ENCODE measurements around the gene MUC5B. TPM values are rescaled to one million over a fixed set of nuclear protein-coding genes. Genes with fewer than 3 reads are reported as not detected.
A peak's percentile ranks its signal among the peaks of the same experiment; 100 is the strongest.

Gene MUC5B
- total and polyA plus RNA-seq, 2 of the 13 experiments (the other 11 are each of a cell fraction or from before 2014, with no cell fraction given), result 0.01 TPM; not detected in 1

DNA sequence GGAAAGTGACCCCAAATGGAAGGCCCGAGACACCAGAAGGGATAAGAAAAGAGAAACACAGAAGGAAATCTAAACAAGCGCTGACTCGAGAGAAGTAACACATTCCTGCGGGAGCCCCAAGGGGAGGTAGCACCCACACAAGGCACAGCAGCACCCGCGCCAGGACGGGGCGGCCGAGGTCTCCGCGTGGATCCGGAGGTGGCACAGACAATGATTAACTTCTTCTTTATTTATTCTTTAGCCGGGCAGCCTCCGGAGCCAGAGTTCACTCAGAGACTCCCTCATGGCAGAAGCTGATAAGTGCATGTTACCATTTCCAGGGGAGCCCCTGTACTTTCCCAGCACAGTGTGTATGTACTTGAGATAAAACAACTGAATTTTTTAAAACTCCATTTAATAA is 81.5 kb downstream of the MUC5B start (continued):
- peak; percentile 59; the same call in 1 of the 2 replicates for TF ChIP-seq ZNF317 (CRISPR knock-in tag; IDR thresholded peaks at IDR 0.05)
- no peak for TF ChIP-seq PHF8 (CRISPR knock-in tag; IDR thresholded peaks at IDR 0.05)
- no peak for TF ChIP-seq ZFYVE20 (CRISPR knock-in tag; IDR thresholded peaks at IDR 0.05; ENCODE audit: borderline replicate concordance, low read depth)
- TF ChIP-seq KMT2A (CRISPR knock-in tag; IDR thresholded peaks at IDR 0.05), result no peak; the same call in 1 of the 2 replicates
- no peak for TF ChIP-seq PCBP1 (IDR thresholded peaks at IDR 0.05; ENCODE audit: borderline replicate concordance, low read depth, low read length)
- TF ChIP-seq, protein P1, sequence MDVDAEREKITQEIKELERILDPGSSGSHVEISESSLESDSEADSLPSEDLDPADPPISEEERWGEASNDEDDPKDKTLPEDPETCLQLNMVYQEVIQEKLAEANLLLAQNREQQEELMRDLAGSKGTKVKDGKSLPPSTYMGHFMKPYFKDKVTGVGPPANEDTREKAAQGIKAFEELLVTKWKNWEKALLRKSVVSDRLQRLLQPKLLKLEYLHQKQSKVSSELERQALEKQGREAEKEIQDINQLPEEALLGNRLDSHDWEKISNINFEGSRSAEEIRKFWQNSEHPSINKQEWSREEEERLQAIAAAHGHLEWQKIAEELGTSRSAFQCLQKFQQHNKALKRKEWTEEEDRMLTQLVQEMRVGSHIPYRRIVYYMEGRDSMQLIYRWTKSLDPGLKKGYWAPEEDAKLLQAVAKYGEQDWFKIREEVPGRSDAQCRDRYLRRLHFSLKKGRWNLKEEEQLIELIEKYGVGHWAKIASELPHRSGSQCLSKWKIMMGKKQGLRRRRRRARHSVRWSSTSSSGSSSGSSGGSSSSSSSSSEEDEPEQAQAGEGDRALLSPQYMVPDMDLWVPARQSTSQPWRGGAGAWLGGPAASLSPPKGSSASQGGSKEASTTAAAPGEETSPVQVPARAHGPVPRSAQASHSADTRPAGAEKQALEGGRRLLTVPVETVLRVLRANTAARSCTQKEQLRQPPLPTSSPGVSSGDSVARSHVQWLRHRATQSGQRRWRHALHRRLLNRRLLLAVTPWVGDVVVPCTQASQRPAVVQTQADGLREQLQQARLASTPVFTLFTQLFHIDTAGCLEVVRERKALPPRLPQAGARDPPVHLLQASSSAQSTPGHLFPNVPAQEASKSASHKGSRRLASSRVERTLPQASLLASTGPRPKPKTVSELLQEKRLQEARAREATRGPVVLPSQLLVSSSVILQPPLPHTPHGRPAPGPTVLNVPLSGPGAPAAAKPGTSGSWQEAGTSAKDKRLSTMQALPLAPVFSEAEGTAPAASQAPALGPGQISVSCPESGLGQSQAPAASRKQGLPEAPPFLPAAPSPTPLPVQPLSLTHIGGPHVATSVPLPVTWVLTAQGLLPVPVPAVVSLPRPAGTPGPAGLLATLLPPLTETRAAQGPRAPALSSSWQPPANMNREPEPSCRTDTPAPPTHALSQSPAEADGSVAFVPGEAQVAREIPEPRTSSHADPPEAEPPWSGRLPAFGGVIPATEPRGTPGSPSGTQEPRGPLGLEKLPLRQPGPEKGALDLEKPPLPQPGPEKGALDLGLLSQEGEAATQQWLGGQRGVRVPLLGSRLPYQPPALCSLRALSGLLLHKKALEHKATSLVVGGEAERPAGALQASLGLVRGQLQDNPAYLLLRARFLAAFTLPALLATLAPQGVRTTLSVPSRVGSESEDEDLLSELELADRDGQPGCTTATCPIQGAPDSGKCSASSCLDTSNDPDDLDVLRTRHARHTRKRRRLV (CRISPR knock-in tag; IDR thresholded peaks at IDR 0.05), result no peak
- no peak for TF ChIP-seq ZFP1 (CRISPR knock-in tag; IDR thresholded peaks at IDR 0.05)
- no peak for TF ChIP-seq REL (CRISPR knock-in tag; conservative IDR thresholded peaks at IDR 0.05)
- no peak for TF ChIP-seq SIX4 (CRISPR knock-in tag; IDR thresholded peaks at IDR 0.05)
- no peak for TF ChIP-seq PAF1 (CRISPR knock-in tag; IDR thresholded peaks at IDR 0.05)
- TF ChIP-seq, protein P2, sequence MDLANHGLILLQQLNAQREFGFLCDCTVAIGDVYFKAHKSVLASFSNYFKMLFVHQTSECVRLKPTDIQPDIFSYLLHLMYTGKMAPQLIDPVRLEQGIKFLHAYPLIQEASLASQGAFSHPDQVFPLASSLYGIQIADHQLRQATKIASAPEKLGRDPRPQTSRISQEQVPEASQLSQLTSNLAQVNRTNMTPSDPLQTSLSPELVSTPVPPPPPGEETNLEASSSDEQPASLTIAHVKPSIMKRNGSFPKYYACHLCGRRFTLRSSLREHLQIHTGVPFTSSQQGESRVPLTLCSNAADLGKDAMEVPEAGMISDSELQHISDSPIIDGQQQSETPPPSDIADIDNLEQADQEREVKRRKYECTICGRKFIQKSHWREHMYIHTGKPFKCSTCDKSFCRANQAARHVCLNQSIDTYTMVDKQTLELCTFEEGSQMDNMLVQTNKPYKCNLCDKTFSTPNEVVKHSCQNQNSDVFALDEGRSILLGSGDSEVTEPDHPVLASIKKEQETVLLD (CRISPR knock-in tag; IDR thresholded peaks at IDR 0.05; ENCODE audit: low read depth), result no peak
- TF ChIP-seq, protein P3, sequence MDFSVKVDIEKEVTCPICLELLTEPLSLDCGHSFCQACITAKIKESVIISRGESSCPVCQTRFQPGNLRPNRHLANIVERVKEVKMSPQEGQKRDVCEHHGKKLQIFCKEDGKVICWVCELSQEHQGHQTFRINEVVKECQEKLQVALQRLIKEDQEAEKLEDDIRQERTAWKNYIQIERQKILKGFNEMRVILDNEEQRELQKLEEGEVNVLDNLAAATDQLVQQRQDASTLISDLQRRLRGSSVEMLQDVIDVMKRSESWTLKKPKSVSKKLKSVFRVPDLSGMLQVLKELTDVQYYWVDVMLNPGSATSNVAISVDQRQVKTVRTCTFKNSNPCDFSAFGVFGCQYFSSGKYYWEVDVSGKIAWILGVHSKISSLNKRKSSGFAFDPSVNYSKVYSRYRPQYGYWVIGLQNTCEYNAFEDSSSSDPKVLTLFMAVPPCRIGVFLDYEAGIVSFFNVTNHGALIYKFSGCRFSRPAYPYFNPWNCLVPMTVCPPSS (IDR thresholded peaks at IDR 0.05), result no peak
- no peak for TF ChIP-seq ZKSCAN1 (IDR thresholded peaks at IDR 0.05; ENCODE audit: low read length)
- peak; percentile 72 for TF ChIP-seq SAP130 (CRISPR knock-in tag; IDR thresholded peaks at IDR 0.05; ENCODE audit: low read depth)
- no peak for TF ChIP-seq GTF3A (CRISPR knock-in tag; conservative IDR thresholded peaks at IDR 0.05)
- TF ChIP-seq, protein P4, sequence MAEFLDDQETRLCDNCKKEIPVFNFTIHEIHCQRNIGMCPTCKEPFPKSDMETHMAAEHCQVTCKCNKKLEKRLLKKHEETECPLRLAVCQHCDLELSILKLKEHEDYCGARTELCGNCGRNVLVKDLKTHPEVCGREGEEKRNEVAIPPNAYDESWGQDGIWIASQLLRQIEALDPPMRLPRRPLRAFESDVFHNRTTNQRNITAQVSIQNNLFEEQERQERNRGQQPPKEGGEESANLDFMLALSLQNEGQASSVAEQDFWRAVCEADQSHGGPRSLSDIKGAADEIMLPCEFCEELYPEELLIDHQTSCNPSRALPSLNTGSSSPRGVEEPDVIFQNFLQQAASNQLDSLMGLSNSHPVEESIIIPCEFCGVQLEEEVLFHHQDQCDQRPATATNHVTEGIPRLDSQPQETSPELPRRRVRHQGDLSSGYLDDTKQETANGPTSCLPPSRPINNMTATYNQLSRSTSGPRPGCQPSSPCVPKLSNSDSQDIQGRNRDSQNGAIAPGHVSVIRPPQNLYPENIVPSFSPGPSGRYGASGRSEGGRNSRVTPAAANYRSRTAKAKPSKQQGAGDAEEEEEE (CRISPR knock-in tag; IDR thresholded peaks at IDR 0.05; ENCODE audit: borderline replicate concordance), result no peak
- TF ChIP-seq ZEB1 (IDR thresholded peaks at IDR 0.05; ENCODE audit: insufficient replicate concordance, low read depth), result no peak
- no peak for TF ChIP-seq ZNF484 (CRISPR knock-in tag; IDR thresholded peaks at IDR 0.05; ENCODE audit: borderline replicate concordance, low read depth)
- TF ChIP-seq, protein P5, sequence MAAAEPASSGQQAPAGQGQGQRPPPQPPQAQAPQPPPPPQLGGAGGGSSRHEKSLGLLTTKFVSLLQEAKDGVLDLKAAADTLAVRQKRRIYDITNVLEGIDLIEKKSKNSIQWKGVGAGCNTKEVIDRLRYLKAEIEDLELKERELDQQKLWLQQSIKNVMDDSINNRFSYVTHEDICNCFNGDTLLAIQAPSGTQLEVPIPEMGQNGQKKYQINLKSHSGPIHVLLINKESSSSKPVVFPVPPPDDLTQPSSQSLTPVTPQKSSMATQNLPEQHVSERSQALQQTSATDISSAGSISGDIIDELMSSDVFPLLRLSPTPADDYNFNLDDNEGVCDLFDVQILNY (CRISPR knock-in tag; conservative IDR thresholded peaks at IDR 0.05), result no peak
- TF ChIP-seq, protein P6, sequence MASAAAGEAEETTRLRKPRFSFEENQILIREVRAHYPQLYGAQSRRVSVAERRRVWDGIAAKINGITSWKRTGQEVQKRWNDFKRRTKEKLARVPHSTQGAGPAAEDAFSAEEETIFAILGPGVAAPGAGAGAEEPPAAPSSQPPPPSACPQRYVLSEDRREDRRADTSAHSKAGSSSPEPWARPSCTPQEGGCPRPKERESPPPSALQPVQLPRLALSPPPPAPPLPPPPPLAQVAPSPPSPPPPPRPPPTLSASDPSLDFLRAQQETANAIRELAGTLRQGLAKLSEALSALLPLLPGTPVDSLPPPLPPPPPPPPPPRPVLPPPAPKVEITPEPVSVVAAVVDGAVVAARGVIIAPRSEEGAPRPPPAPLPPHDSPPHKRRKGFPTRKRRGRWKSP (CRISPR knock-in tag; IDR thresholded peaks at IDR 0.05), result 0 out of 2 replicates have a peak, but pooled peaks have one; percentile 21

All from HepG2 (cell line).